Fibroblast of mammary gland (primary cell): ENCODE data around the gene NKX6-2.

Experiments
- DNase-seq: peaks from one replicate; pipeline ENCODE4 v3.0.0-alpha.2; 2010; ENCODE audit warnings: low read depth
- H3K4me3 ChIP-seq: 2 replicates; pipeline ENCODE4 v1.5.1; 2011; ENCODE audit warnings: low read depth, mild to moderate bottlenecking, low read length, moderate library complexity; ENCODE audit not compliant: control insufficient read depth
- CTCF ChIP-seq: conservative IDR thresholded peaks from 2 replicates; pipeline ENCODE4 v1.5.1; 2011; ENCODE audit warnings: low read depth, low read length, inconsistent platforms; ENCODE audit not compliant: control insufficient read depth, insufficient read depth

The NKX6-2 gene

GRCh38 chr10:132738454-132739224 is 47.3 kb downstream of the NKX6-2 start:
- no peak for TF ChIP-seq CTCF
- no peak for DNase-seq
- H3K4me3 ChIP-seq, result no peak overlapping the region

GRCh38 chr10:132737390-132738048 is 48.4 kb downstream of the NKX6-2 start:
- DNase-seq, result no peak
- no peak for TF ChIP-seq CTCF
- no peak overlapping the region for H3K4me3 ChIP-seq

- TF ChIP-seq CTCF, result no peak
- DNase-seq, result no peak
- no peak overlapping the region for H3K4me3 ChIP-seq
Measured at GRCh38 chr10:132735923-132736391, 50.0 kb downstream of the NKX6-2 start.

- H3K4me3 ChIP-seq, result no peak overlapping the region
- no peak for TF ChIP-seq CTCF
- DNase-seq, result no peak
Measured at GRCh38 chr10:132735341-132735775, 50.6 kb downstream of the NKX6-2 start.

- H3K4me3 ChIP-seq, result no peak overlapping the region
- DNase-seq, result no peak
- no peak for TF ChIP-seq CTCF
Measured at GRCh38 chr10:132733926-132734325, 52.0 kb downstream of the NKX6-2 start.
